HG02884 (cell line): ENCODE data around the gene CNGA4.
A peak's percentile ranks its signal among the peaks of the same experiment; 100 is the strongest.
"Not testable (repeated sequence)": the region's sequence is repeated elsewhere in the genome, so short reads cannot be mapped to it uniquely, and the experiment has no call there.

Source experiments
- ATAC-seq: cut with Tn5 transposase; IDR thresholded peaks from one replicate; pipeline ENCODE4 v1.9.1; 2021; ENCODE audit warnings: mild to moderate bottlenecking, moderate library complexity; ENCODE audit not compliant: unreplicated experiment

Gene CNGA4

DNA sequence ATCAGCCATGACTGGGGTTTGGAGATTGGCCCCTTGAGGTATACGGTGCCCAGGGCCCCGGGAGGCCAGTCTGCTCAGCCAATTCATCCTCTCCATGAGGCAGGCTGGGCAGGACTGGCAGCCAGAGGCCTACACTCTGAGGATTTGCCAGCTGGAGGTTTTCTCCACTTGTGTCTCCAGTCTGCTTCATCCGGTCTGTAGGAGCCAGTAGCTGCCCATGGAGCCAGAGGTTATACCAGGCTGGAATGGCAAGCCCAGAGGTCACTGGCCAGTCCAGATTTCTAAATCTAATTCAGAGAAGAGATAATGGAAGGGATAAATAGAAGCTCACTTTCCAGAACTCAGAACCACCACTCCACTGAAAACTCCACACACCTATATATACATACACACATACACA lies 14.5 kb upstream of the CNGA4 start:
- ATAC-seq: no peak

DNA sequence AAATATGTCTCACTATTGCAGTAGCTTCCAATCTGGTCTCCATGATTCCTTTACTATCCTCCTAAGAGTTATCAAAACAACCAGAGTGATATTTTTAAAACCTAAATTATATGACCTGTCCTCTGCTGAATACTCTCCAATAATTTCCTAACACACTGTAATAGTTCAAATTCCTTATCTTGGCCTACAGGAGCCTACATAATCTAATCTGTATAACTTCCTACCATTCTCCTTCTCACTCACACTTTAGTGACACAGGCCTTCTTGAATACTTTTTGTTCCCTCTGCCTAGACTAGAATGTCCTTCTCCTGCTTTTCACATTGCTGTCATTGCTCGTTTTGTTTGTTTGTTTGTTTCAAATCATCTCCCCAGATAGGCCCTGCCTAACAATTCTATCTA lies 13.9 kb upstream of the CNGA4 start:
- ATAC-seq: no peak

DNA sequence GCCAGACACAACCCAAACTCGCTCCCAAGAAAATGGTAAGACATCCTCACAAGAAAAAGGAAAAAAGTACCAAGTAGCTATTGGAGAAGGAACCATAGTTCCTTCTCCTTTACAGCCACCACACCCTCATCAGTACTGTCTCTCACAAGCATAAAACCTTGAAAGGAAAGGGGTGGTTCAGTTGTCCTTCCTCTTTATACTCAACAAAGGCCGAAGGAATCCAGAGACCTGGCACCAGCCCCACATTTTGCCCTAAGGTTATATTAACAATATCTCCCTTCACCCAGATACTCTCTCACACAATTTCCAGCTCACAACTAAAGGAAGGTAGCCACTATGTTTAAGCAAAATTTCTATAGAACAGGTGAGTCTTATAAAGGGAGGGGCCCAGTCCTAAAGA lies 13.0 kb upstream of the CNGA4 start:
- no peak for ATAC-seq

DNA sequence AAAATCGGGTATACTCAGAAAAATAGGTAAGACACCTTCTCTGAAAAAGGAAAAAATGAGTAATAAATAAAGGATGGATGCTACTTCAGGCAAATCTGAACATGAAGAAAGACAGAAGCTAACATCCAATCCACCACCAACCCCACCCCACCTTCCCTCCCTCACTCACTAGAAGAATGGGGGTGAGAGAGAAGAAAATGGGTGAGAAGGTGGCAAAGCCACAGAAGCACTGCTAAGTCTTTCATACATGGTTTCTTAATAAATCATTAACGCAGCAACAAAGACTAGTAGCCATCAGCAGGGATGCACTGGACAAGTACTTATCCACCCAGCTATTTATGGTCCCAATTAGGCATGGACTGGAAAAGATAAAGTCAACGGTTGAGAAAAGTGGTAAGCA lies 10.4 kb upstream of the CNGA4 start:
- ATAC-seq: no peak

DNA sequence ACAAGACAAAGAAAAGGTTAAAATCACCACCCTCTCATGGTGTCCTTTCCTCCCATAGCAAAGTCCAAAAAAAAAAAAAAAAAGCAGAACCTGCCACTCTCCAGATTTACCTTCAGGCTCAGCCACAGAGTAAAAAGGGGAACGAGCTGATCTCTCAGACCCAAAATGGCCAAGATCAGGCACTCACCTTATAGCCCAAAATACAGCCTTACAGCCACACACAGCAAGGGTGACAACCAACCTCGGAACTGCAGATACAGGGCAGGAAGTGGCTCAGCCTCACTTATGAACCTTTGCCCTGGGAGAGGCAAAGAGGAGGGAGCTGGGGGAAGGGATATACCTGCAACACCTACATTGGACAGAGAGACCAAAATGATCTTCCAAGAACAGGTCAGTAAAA lies 9.0 kb upstream of the CNGA4 start:
- no peak for ATAC-seq

DNA sequence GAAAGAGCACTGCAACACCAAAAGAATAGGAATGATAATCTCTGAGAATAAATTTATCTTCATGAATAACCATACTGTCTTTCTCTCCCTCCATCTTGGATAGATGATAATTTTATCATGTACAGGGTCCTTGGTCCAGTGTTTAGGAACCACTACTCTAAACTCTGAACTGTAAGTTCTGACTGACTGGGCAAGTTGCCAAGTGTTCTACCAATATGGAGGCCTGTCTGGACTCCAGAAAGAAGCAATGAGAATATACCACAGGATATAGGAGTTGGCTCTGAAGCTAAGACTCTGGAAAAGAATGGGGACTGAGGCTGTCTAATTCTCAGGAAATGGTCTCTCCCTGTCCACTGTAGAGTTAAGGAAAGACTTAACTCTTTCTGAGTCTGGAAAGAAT lies 6.0 kb upstream of the CNGA4 start:
- no peak for ATAC-seq

DNA sequence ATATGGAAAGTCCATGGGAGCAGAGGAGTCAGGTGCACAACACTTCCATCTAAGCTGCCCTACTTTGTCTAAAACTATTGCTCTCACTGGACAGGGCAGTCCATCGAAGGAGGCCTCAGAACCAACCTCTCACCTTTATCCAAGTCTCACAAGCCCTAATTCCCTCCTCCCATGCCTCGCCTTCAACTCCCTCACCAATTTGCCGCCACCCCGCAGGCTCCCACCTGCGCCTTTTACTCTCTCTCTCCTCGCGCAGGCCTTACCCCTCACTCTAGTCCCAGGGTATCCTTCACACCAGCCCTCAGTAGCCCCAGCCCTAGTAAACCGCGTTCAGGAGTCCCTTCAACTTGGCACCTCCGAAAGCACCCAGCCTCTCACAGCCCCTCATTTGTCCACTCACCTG lies 4.9 kb upstream of the CNGA4 start:
- no peak for ATAC-seq

DNA sequence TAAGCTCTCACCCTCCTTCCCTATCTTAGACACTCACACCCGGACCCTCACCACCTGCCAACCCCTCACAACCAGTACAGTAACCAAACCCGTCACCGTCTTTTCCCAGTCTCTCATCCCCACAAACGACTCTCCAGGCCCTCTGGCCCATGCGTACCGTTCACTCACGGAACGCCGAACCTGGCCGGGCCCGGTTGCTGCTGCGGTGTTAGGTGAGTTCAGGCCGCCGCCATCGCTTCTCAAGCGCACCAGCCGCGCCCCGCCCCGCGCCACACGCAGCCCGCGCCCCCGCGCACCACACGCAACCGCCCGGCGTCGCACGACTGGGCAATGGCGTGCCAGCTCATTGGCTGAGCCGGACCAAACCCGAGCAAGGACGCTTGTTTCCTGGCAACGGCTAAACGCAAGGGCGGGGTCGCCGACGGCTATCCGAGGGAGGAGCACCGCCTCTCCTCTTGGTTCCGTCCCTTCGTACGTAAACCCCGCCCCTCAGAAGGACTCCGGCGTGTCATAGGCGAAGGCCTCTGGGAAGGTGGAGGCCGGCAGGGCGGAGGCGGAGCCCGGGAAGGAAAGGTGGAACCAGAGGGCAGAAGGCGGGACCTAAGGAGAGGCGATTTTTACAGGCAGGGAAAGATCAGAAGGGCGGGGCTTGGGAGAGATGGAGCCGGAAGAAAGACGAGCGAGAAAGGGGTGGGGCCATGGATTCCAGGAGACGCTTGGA lies 4.3 kb upstream of the CNGA4 start, which contains the start of gene FHIP1B:
Gene FHIP1B, minus strand, starts transcription at position 250 of the 721 bp plus-strand sequence. CDS start 10,120 bp downstream, outside the sequence.
- ATAC-seq: peak; percentile 93

DNA sequence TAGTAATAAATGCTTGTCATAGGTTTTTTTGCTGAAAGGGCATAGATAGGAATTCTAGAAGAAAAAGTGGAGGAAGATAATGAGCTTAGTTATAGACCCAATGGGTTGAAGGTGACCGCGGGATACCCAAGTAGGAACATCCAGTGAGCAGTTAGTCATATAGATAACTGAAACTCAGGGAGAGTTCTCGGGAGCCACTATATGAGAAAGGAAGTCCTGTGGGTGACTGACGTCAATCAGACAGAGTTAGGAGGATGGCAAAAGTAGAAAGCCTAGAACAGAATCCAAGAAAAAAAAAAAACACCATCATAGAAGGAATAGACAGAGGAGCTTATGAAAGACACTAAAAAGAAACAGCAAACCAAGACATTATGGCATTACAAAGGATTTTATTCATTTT lies 1.6 kb upstream of the CNGA4 start:
- no peak for ATAC-seq

DNA sequence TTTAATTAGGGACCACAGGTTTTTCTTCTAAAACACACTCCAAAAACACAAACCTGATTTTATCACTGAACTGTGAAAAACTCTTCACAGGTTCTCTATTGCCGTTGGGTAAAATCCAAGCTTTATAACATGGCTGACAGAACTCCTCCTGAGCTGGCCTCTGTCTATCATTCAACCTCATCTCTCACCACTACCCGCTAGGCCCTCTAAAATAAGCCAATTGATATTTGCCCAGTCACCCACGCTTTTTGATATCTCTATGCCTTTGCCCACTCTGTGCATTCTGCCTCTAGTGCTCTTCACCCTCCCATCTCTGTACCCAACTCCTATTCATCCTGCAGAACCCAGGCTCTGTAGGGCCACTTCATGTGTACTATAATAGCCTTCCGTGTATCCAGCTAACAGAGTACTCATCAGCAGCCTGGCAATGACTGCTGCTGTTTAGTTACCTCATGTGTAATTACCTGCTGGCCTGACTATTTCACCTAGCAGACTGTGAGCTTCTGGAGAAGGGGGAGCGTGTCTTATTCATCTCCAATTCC lies 1.1 kb upstream of the CNGA4 start:
- no peak for ATAC-seq

DNA sequence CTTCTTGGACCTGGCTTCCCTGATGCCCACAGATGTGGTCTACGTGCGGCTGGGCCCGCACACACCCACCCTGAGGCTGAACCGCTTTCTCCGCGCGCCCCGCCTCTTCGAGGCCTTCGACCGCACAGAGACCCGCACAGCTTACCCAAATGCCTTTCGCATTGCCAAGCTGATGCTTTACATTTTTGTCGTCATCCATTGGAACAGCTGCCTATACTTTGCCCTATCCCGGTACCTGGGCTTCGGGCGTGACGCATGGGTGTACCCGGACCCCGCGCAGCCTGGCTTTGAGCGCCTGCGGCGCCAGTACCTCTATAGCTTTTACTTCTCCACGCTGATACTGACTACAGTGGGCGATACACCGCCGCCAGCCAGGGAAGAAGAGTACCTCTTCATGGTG lies 1.2 kb downstream of the CNGA4 start:
- no peak for ATAC-seq

DNA sequence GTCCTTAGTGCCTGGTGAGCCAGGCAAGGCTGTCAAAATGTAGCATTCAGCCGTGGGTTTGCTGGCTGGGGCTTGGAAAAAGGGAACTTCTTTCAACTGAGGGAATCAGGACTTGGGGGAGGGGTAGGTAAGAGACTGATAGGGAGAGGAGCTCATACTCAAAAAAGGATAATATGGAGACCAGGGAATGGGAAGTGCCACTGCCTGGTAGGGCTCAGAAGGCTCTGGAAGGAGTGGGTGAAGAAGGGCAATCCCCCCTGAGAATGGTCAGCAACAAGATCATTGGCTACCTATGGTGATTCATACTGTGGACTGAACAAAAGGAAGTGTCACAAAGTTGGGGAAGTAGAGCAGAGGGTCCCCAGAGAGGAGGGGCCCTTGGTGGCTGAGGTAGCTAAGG lies 1.9 kb downstream of the CNGA4 start:
- ATAC-seq: no peak

DNA sequence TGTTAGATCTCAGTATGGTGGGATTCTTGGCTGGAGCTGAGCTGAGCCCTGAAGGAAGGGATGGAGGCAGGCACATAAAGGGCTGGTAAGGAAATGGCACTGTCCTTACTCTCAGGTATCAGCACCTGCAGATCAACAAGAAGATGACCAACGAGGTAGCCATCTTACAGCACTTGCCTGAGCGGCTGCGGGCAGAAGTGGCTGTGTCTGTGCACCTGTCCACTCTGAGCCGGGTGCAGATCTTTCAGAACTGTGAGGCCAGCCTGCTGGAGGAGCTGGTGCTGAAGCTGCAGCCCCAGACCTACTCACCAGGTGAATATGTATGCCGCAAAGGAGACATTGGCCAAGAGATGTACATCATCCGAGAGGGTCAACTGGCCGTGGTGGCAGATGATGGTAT lies 2.4 kb downstream of the CNGA4 start:
- no peak for ATAC-seq

DNA sequence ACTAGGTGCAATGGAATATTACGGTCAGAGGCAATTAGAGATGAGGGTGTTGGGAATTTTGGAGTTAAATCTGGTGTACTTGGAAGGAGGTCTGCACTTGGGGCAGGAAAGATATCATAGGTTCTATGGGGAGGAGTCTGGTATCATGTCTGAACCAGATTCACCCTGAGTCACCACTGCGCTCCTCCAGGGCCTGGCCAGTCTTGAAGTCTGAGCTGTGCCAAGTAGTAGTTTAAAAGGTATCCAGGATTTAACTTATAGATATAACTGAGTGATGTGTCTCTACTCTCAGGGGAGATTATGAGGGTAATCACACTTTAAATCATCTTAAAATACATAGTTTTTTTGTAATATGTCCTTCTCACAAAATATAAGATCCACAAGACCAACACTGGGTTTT lies 6.6 kb downstream of the CNGA4 start:
- no peak for ATAC-seq

DNA sequence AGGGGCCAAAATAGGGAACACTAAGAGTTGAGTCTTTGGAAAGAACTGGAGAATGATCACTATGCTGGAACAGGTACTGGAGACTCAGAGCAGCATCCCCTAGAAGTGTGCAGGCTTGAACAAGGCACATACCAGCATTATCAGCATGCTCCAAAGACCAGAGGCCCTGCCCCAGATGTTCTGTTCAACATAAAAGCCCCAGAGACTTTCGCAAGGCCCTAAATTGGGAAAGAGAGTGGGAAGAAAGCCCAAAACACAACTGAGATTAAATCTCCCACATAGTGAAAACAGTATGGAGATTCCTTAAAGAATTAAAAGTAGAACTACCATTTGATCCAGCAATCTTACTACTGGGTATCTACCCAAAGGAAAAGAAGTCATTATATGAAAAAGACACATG lies 9.4 kb downstream of the CNGA4 start:
- no peak for ATAC-seq

DNA sequence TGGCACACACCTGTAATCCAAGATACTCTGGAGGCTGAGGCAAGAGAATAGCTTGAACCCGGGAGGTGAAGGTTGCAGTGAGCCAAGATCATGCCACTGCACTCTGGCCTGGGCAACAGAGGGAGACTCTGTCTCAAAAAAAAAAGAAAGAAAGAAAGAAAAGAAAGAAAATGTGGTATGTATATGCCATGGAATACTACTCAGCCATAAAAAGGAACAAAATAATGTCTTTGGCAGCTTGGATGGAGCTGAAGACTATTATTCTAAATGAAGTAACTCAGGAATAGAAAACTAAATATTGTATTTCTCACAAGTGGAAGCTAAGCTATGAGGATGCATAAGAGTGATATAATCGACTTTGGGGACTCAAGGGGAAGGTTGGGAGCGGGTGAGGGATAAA lies 10.0 kb downstream of the CNGA4 start:
- not testable (repeated sequence) for ATAC-seq

DNA sequence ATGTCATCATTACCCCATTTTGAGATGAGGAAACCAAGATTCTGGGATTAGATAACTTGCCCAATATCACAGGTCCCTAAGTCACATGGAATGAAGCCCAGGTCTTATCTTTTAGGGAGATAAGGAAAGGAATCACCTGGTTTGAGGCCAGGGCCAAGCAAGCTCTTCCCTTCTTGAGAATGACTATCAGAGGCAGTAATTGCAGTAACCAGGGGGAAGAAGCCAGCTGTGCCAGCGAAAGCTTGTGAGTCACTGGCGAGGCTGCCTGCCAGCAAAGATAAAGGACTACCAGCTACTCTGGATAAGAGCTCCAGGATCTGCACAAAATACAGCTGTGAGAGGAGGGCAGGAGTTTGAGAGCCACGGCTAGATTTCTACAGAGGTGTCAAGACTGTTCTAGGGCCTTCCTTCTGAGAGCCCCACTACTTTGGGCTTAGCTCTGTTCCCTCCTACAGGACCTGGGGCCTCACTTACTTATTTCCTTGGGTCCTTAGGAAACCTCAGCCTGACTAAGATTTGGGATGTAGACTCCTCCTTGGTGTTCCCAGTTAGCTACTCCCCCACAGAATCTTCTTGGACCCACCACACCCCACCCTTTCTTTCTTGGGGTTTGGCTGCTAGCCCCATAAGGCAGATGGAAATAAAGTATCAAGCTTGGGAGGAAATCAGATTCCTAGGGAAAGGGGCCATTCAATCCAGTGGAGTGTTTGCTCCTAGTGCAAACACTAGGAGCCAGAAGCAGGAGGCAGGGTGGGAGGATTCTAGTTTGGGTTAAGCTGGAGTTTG lies 11.1 kb downstream of the CNGA4 start:
- ATAC-seq: no peak

DNA sequence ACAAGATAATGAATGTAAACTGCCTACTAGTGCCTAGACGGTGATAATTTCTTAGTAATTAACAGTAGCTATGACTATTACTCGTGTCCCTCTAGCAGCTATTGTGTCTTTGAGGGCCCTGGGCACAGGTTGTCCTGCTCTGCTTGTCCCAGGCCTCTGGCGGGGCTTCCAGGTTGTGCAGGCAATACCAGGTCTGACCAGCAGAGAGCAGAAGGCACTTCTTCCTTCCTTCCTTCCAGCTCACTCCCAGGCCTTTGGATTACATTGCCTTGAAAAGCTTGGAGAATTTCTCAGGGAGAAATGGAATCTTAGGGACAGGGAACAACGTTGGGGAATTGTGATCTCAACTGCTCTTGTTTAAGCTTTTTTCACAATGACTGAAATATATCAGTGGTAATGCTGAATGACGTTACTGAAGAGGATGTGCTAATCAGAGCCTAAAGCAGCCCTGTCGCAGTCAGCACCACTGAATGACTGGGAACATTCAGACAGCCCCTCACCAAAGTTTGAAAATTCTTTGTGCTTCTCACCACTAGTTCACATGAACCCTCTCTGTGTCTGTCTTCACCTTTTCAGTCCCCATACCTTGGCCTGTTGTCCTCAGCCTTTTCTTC lies 12.3 kb downstream of the CNGA4 start:
- ATAC-seq: peak; percentile 82

DNA sequence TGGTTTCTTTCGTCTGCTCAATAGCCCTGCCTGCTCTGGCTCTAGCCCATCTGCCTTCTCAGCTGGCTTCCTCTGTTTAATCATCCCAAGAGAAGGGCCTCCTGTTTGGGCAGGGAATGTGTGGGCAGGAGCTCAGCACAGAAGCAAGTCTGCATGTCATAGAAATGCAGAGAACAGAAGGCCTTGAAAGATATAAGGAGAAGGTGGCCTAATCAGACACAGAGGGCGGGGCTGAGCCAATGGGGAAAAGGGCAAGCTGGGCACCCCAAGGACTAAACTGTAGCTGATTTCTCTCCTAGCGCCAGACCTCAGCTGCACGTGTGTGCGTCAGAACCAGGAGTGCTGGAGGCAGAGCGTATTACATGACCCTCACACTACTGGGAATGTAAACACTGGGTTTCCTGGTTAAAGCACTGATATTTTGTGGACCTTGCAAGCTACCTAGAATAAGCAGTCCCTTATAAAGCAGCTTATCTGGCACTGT lies 13.1 kb downstream of the CNGA4 start:
- no peak for ATAC-seq

DNA sequence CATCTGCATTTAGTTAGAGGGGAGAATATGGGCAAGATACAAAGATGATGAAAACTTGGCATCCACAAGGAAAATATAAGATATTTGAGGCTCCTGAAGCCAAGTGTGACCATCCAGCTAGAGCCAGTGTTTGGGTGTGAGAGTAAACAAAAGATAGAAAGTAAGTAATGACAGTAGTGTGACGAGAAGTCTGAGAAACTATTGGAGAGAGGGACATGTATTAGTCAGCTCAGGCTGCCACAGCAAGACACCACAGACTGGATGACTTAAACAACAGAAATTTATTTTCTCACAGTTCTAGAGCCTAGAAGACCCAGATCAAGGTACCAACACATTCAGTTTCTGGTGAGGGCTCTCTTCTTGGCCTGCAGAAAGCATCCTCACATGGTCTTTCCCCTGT lies 14.3 kb downstream of the CNGA4 start:
- ATAC-seq: peak; percentile 67

DNA sequence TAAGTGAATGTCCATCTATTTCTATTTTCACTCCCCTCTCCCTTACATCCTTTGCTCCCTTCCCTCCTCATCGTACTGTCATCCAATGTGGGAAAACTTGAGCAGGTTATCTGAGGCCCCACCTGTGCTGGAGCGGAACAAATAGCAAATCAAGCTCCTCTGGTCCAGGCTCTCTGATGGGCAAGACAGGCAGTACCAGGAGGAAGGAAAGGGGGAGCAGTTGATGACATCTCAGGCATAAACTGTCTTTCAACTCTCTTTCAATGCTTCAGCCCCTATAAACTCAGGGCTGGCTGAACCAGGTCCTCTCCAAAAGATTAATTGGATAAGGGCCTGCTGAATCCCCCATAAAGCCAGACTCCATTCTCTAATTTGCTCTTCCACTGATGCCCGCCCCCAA lies 19.3 kb downstream of the CNGA4 start:
- ATAC-seq: no peak
